ENCODE data around the gene JAKMIP2.

JAKMIP2 gene

DNA sequence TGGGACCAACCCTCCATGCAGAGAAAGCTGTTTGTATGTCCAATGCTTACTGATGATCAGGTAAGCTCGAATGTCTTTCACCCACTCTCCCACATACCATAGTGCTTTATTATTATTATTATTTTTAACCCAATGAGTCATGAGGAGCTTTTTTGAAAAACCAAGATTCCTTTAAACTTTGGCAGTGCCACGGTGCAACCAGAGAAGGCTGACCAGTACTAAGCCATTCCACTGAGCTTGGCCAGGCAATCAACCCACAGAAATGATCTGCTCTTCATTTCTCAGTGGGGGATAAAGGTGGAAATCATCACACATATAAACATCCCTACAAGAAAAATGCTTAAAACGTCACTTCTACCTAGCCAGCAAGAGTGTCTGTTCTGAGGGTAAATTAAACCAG is 35.5 kb downstream of the JAKMIP2 start:
- H3K9ac ChIP-seq (ENCODE audit: low read length): no peak overlapping the region
- no peaks in the 10 kb centered on the region for H3K36me3 ChIP-seq (ENCODE audit: control insufficient read depth, insufficient read depth, low read length)
- no peak overlapping the region for H3K27ac ChIP-seq (ENCODE audit: low read depth, low read length)
- H3K4me1 ChIP-seq (ENCODE audit: control insufficient read depth, insufficient read depth, low read length): peaks cover 41% of the 10 kb centered on the region
- H3K4me3 ChIP-seq (ENCODE audit: low read depth, low read length): no peak overlapping the region
- H3K9me3 ChIP-seq (ENCODE audit: control insufficient read depth, insufficient read depth, low read depth, low read length): no peaks in the 10 kb centered on the region
- H3K27me3 ChIP-seq (ENCODE audit: control insufficient read depth, insufficient read depth, low read length): no peaks in the 10 kb centered on the region

DNA sequence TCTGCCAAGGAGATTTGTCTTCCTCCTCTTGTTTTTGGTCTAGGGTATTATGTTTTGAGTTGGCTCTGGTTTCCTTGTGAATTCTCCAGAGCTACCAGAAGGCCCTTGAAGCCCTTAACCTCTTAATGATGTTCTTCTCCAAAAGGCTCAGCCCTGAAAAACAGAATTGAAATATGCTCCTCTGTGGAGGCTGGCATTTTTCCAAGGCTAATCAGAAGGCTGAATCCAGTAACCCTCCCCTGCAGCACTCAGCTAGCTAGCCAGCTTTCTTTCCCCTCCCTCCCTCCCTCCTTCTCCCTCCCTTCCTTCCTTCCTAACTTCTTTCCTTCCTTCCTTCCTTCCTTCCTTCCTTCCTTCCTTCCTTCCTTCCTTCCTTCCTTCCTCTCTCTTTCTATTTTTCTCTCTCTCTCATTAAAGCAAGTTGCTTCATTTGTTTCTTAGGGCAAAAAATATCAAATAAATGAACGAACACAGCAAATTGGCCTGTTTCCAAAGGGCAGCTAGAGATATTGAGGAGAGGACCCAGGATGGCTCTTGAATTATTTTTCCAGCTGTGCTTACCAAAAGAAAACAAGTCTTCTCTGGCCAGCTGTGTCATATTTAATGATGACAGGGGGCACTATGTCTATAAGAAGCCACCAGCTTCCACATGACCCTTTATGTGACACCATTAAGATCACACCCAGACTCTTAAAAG is 38.7 kb downstream of the JAKMIP2 start:
- H3K9ac ChIP-seq (ENCODE audit: low read length): no peak overlapping the region
- H3K4me1 ChIP-seq (ENCODE audit: control insufficient read depth, insufficient read depth, low read length): peaks cover 13% of the 10 kb centered on the region
- no peak overlapping the region for H3K4me3 ChIP-seq (ENCODE audit: low read depth, low read length)
- no peaks in the 10 kb centered on the region for H3K9me3 ChIP-seq (ENCODE audit: control insufficient read depth, insufficient read depth, low read depth, low read length)
- no peaks in the 10 kb centered on the region for H3K27me3 ChIP-seq (ENCODE audit: control insufficient read depth, insufficient read depth, low read length)
- no peaks in the 10 kb centered on the region for H3K36me3 ChIP-seq (ENCODE audit: control insufficient read depth, insufficient read depth, low read length)
- H3K27ac ChIP-seq (ENCODE audit: low read depth, low read length): no peak overlapping the region

DNA sequence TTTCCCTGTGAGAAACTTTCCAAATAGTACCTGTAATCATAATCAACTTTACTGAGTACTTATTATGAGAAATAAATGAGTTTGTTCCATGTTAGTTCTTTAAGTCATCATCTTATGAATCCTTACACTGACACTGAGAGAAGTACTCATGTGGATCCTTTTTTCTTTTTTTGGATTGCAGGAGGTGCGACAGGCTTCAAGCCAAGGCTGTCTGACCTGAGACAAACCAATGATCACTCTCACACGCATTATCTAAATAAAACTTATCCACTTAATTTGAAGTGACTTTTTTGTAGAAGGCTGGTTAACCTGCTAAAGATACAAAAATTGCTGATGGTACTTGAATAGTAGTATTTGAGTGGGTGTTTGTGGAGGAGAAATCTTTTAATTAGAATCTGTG is 39.5 kb downstream of the JAKMIP2 start:
- peaks cover 7% of the 10 kb centered on the region; the same call in 1 of the 2 replicates for H3K4me1 ChIP-seq (ENCODE audit: control insufficient read depth, insufficient read depth, low read length)
- no peak overlapping the region for H3K27ac ChIP-seq (ENCODE audit: low read depth, low read length)

DNA sequence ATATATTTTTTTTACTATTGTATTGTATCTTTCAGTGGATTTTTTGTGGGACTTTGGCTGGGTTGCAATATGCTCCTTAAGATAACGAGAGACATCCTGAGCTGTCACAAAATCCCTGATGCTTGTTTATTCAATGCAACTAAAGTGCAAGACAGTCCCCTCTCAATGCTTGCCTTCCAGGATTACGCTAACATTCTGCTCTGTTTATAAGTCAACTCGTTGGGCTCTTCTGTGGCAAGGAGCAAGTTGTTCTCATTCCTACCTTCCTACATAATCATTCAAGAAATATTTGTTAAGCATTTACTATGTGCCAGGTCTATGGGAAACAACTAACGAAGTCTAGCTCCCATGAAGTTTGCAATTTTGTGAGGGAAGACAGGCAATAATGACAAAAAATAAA is 40.4 kb downstream of the JAKMIP2 start:
- H3K27ac ChIP-seq (ENCODE audit: low read depth, low read length): no peak overlapping the region
- peaks cover under 1% of the 10 kb centered on the region; the same call in 1 of the 2 replicates for H3K4me1 ChIP-seq (ENCODE audit: control insufficient read depth, insufficient read depth, low read length)
- H3K27me3 ChIP-seq (ENCODE audit: control insufficient read depth, insufficient read depth, low read length): no peaks in the 10 kb centered on the region
- no peaks in the 10 kb centered on the region for H3K9me3 ChIP-seq (ENCODE audit: control insufficient read depth, insufficient read depth, low read depth, low read length)
- no peak overlapping the region for H3K9ac ChIP-seq (ENCODE audit: low read length)
- H3K36me3 ChIP-seq (ENCODE audit: control insufficient read depth, insufficient read depth, low read length): no peaks in the 10 kb centered on the region
- no peak overlapping the region for H3K4me3 ChIP-seq (ENCODE audit: low read depth, low read length)

More for the DNA sequence above, 39.5 kb downstream of the JAKMIP2 start:
- Histone ChIP-seq H3K4me3 (ENCODE audit: low read depth, low read length) (no peak overlapping the region), H3K9ac (ENCODE audit: low read length) (no peak overlapping the region), H3K27me3 (ENCODE audit: control insufficient read depth, insufficient read depth, low read length) (no peaks in the 10 kb centered on the region), H3K36me3 (ENCODE audit: control insufficient read depth, insufficient read depth, low read length) (no peaks in the 10 kb centered on the region), H3K9me3 (ENCODE audit: control insufficient read depth, insufficient read depth, low read depth, low read length) (no peaks in the 10 kb centered on the region)

DNA sequence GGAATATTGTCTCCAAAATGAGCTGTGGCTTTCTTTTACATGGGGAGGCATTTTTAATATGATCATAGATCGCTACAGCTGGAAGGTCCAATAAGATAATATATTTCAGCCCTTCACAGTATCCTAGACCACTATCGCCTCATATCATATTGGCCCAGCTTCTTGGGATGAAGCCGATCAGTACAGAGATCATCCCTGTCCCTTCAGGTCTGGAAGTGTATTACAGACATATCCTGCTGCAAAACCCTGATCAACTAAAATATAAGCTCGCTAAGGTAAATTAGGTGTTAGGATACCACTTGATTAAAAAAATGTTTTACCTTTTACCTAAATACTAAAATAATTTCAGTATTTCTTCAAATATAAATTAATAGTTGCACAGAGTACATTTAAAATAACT is 41.7 kb downstream of the JAKMIP2 start:
- no peaks in the 10 kb centered on the region for H3K27me3 ChIP-seq (ENCODE audit: control insufficient read depth, insufficient read depth, low read length)
- no peak overlapping the region for H3K27ac ChIP-seq (ENCODE audit: low read depth, low read length)
- H3K9ac ChIP-seq (ENCODE audit: low read length): no peak overlapping the region
- H3K4me1 ChIP-seq (ENCODE audit: control insufficient read depth, insufficient read depth, low read length): no peaks in the 10 kb centered on the region
- H3K36me3 ChIP-seq (ENCODE audit: control insufficient read depth, insufficient read depth, low read length): no peaks in the 10 kb centered on the region
- no peak overlapping the region for H3K4me3 ChIP-seq (ENCODE audit: low read depth, low read length)
- H3K9me3 ChIP-seq (ENCODE audit: control insufficient read depth, insufficient read depth, low read depth, low read length): no peaks in the 10 kb centered on the region

GRCh38 chr5:147737921-147738320 is 44.6 kb downstream of the JAKMIP2 start:
- H3K9ac ChIP-seq (ENCODE audit: low read length): no peak overlapping the region
- no peak overlapping the region for H3K4me3 ChIP-seq (ENCODE audit: low read depth, low read length)
- H3K36me3 ChIP-seq (ENCODE audit: control insufficient read depth, insufficient read depth, low read length): no peaks in the 10 kb centered on the region
- no peaks in the 10 kb centered on the region for H3K27me3 ChIP-seq (ENCODE audit: control insufficient read depth, insufficient read depth, low read length)
- H3K27ac ChIP-seq (ENCODE audit: low read depth, low read length): no peak overlapping the region
- no peaks in the 10 kb centered on the region for H3K9me3 ChIP-seq (ENCODE audit: control insufficient read depth, insufficient read depth, low read depth, low read length)
- 0 out of 2 replicates have a peak, but pooled peaks cover 4% of the 10 kb centered on the region for H3K4me1 ChIP-seq (ENCODE audit: control insufficient read depth, insufficient read depth, low read length)

DNA sequence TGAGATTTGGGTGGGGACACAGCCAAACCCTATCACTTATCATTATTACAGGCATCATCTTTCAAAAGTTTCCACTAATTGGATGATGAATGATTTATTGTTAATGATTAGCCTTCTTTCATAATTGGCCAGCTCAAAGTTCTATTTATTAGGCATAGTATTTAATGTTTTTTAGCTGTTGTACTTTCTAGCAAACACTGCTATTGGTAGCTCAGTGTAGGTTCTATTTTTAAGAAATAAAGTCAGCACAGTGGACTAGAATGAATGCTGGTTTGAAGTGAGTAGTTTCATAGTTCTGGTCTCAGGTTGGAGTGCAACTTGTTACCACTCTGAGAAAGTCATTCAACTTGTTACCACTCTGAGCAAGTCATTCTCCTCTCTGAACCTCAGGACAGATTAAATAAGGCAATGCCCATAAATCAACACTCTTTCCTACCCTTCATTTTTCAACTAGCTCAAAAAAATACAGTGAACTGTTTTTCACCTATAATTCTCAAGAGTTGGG is 46.9 kb downstream of the JAKMIP2 start:
- H3K4me1 ChIP-seq (ENCODE audit: control insufficient read depth, insufficient read depth, low read length): 0 out of 2 replicates have a peak, but pooled peaks cover 4% of the 10 kb centered on the region
- no peaks in the 10 kb centered on the region for H3K36me3 ChIP-seq (ENCODE audit: control insufficient read depth, insufficient read depth, low read length)
- no peak overlapping the region for H3K9ac ChIP-seq (ENCODE audit: low read length)
- no peaks in the 10 kb centered on the region for H3K27me3 ChIP-seq (ENCODE audit: control insufficient read depth, insufficient read depth, low read length)
- H3K27ac ChIP-seq (ENCODE audit: low read depth, low read length): no peak overlapping the region
- H3K4me3 ChIP-seq (ENCODE audit: low read depth, low read length): no peak overlapping the region
- H3K9me3 ChIP-seq (ENCODE audit: control insufficient read depth, insufficient read depth, low read depth, low read length): no peaks in the 10 kb centered on the region

DNA sequence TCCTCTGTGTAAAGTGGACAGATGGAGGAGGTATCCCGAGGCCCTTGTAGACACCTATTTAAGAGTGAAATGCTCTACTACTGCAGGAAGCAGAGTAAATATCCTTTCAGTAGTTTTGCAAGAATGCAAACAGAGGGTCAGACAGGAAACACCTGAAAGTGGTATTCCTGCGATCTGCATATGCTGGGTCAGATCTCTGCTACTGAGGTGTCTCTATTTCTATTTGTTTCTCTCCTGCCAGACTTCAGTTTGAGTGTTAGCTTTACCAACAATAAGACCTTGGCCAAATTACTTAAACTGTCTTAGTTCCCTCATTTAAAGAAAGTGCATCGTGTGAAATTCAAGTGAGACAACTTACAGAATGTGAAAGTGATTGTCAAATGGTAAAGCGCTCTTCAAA is 47.6 kb downstream of the JAKMIP2 start:
- no peak overlapping the region for H3K27ac ChIP-seq (ENCODE audit: low read depth, low read length)
- no peak overlapping the region for H3K9ac ChIP-seq (ENCODE audit: low read length)
- no peaks in the 10 kb centered on the region for H3K27me3 ChIP-seq (ENCODE audit: control insufficient read depth, insufficient read depth, low read length)
- H3K36me3 ChIP-seq (ENCODE audit: control insufficient read depth, insufficient read depth, low read length): no peaks in the 10 kb centered on the region
- no peak overlapping the region for H3K4me3 ChIP-seq (ENCODE audit: low read depth, low read length)
- 0 out of 2 replicates have a peak, but pooled peaks cover 4% of the 10 kb centered on the region for H3K4me1 ChIP-seq (ENCODE audit: control insufficient read depth, insufficient read depth, low read length)
- no peaks in the 10 kb centered on the region for H3K9me3 ChIP-seq (ENCODE audit: control insufficient read depth, insufficient read depth, low read depth, low read length)

DNA sequence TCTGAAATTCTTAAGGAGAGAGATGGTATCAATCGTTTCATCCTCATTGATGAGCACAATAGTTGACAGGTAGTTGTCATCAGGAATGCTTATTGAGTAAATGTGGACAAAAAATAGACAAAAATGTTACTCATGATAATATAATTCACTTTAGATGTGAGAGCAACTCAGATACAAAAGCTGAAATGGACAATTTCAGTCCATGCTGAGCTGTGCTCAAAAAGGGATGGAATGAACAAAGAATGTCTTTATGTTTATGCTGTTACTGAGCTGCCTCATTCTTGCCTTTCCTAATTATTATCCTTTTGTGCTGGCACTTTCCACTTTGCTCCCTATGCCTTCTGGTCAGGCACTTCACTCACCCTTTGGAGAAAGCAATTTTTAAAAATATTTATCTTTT is 49.5 kb downstream of the JAKMIP2 start:
- H3K27me3 ChIP-seq (ENCODE audit: control insufficient read depth, insufficient read depth, low read length): no peaks in the 10 kb centered on the region
- no peak overlapping the region for H3K4me3 ChIP-seq (ENCODE audit: low read depth, low read length)
- no peak overlapping the region for H3K9ac ChIP-seq (ENCODE audit: low read length)
- no peaks in the 10 kb centered on the region for H3K9me3 ChIP-seq (ENCODE audit: control insufficient read depth, insufficient read depth, low read depth, low read length)
- H3K4me1 ChIP-seq (ENCODE audit: control insufficient read depth, insufficient read depth, low read length): 0 out of 2 replicates have a peak, but pooled peaks cover 4% of the 10 kb centered on the region
- no peak overlapping the region for H3K27ac ChIP-seq (ENCODE audit: low read depth, low read length)
- no peaks in the 10 kb centered on the region for H3K36me3 ChIP-seq (ENCODE audit: control insufficient read depth, insufficient read depth, low read length)

DNA sequence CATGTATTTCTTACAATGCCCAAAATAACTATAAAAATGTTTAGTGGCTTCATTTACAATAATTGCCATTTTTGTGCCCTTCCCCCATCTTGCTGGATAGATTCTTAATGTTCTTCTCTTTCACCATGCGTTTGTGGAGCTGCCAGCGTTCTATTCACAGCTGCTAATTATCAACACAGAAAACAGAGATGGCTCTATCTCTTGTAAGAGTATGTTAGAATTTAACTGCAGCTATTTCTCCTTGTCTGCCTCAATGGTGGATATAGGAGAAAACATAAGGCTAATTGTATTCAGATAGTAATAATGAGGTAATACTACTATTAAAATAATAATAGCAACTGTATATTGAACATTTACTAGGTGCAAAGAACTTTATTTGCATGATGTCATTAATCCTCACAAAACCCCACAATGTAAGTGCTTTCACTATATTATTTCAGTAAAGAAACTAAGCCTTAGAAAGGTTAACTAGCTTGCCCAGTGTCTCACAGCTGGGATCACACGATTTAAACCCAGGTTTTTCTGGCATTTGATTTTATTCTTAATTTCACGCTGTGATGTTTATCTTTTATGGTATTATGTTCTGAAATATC is 50.1 kb downstream of the JAKMIP2 start:
- H3K9me3 ChIP-seq (ENCODE audit: control insufficient read depth, insufficient read depth, low read depth, low read length): no peaks in the 10 kb centered on the region
- no peaks in the 10 kb centered on the region; the same call in 1 of the 2 replicates for H3K36me3 ChIP-seq (ENCODE audit: control insufficient read depth, insufficient read depth, low read length)
- 0 out of 2 replicates have a peak, but pooled peaks cover 4% of the 10 kb centered on the region for H3K4me1 ChIP-seq (ENCODE audit: control insufficient read depth, insufficient read depth, low read length)
- no peak overlapping the region for H3K9ac ChIP-seq (ENCODE audit: low read length)
- H3K27me3 ChIP-seq (ENCODE audit: control insufficient read depth, insufficient read depth, low read length): no peaks in the 10 kb centered on the region
- H3K27ac ChIP-seq (ENCODE audit: low read depth, low read length): no peak overlapping the region
- H3K4me3 ChIP-seq (ENCODE audit: low read depth, low read length): no peak overlapping the region

All from HUES6 (cell line).